Ovary (tissue), 10 donors: ENCODE data around the gene LSMEM2. TPM values are rescaled to one million over a fixed set of nuclear protein-coding genes. Genes with fewer than 3 reads are reported as not detected.

ENCODE experiments used
- DNase-seq, 5 donors: peaks; one replicate each; pipeline ENCODE4 v3.0.0-alpha.2; 2019 to 2020
- H3K27ac ChIP-seq, 2 donors: fragments of 200-600 bp; one replicate each; pipeline versions ENCODE4 v1.5.1 to v1.8.0; 2019 to 2022
- H3K27me3 ChIP-seq: fragments of 200-600 bp; one replicate; pipeline ENCODE4 v1.8.0; 2022
- H3K36me3 ChIP-seq: fragments of 200-600 bp; sonication (generic); one replicate; pipeline ENCODE4 v1.5.1; 2019
- H3K4me1 ChIP-seq: one replicate; pipeline ENCODE4 v1.8.1; 2013; ENCODE audit warnings: mild to moderate bottlenecking, moderate library complexity; ENCODE audit not compliant: insufficient read depth
- H3K4me3 ChIP-seq: fragments of 200-600 bp; sonication (generic); one replicate; pipeline ENCODE4 v1.5.1; 2017
- H3K9me3 ChIP-seq, 2 donors: fragments of 200-600 bp in 1 of 2; sonication (generic) in 1 of 2; one replicate each; pipeline versions ENCODE4 v1.5.1 to v1.8.1; 2013 to 2019; ENCODE audit warnings: mild to moderate bottlenecking in 1 of 2, moderate library complexity in 1 of 2
- CTCF ChIP-seq, 3 donors: fragments of 450-650 bp in 2 of 3; fragments of 200-600 bp in 1 of 3; IDR thresholded peaks; one replicate each; pipeline versions ENCODE4 v1.5.1 to v1.8.0; 2016 to 2022; ENCODE audit warnings: antibody characterized with exemption in 3 of 3, mild to moderate bottlenecking in 1 of 3
- EP300 ChIP-seq: sonication (generic); formaldehyde crosslinking; IDR thresholded peaks from one replicate; pipeline ENCODE4 v1.6.1; 2017; ENCODE audit warnings: antibody characterized with exemption
- POLR2A ChIP-seq: fragments of 450-650 bp; IDR thresholded peaks from one replicate; pipeline ENCODE4 v1.6.1; 2017; ENCODE audit warnings: antibody characterized with exemption, mild to moderate bottlenecking, moderate library complexity
- WGBS, 3 donors: extraction: QIAGEN DNeasy Blood & Tissue Kit in 1 of 3; methylation state at CpG; one replicate each; pipeline versions ENCODE4 v1.1.5 to v1.1.7; 2013 to 2017; 5-methylcytosine and 5-hydroxymethylcytosine counted together
- intact Hi-C, 4 donors: fragments of 100-400 bp; cut with DNase I; formaldehyde crosslinking; loops; one replicate each; pipeline versions ENCODE4 v1.11.0 to v1.15.1; 2022 to 2023
- long read RNA-seq, 3 donors: library from polyadenylated mRNA in 2 of 3; unstranded in 2 of 3; transcript quantifications; one replicate each; pipeline ENCODE4 v2.0.0 and lab custom pipeline, GENCODE V29; 2021 to 2026
- polyA plus RNA-seq, 2 donors: library from polyadenylated mRNA; stranded (reverse); fragments of 200-250 nt in 1 of 2; fragments of 350-450 nt in 1 of 2; fragmentation: Illumina TruSeq in 1 of 2; extraction: RNeasy Lipid Tissue Mini Kit (QIAGEN cat#74804) in 1 of 2; gene quantifications; one replicate each; pipeline ENCODE4 v1.2.3, GENCODE V29; 2013 to 2014
- total RNA-seq, 7 donors: library from RNA; depleted of rRNA in 2 of 7; stranded (reverse); fragments of >200 nt in 2 of 7; fragmentation: NEBNext Ultra II Directional in 3 of 7; extraction: Animal tissue kit (Norgen Biotek cat#: 25700) in 3 of 7; gene quantifications; one replicate each; pipeline versions ENCODE4 v1.1.0 to v1.2.4, GENCODE V29; 2016 to 2023
- donor health status: DM: no; HTN: no; CAD: no; lungs with moderate emphysema.
- donor health status: DM: no; HTN: no; CAD: no.
- donor health status: Bipolar disorder and iron deficiency.
- donor health status: DM: yes; HTN: yes; CAD: no.
- donor health status: DM: no; HTN: no; CAD: no.
- donor health status: DM: yes; HTN: yes; CAD: no.

The LSMEM2 gene
- 1 to 10 TPM in 2 of 7 donors, under 1 TPM in 3, not detected in 2; 0.42 to 1.4 (median 0.76) TPM for total RNA-seq
- polyA plus RNA-seq: 1 to 10 TPM in 1 of 2 donors, under 1 TPM in 1; 0.60 to 1.0 TPM
- long read RNA-seq, donor 1, partial matches to known transcripts: 0 of 1 reads
- long read RNA-seq, donor 1, other reads (novel, unspliced or antisense): 1 of 1 reads
- long read RNA-seq, donor 2, partial matches to known transcripts: 7 of 15 reads
- long read RNA-seq, donor 2, other reads (novel, unspliced or antisense): 8 of 15 reads
- long read RNA-seq, donor 3, partial matches to known transcripts: 0 of 1 reads
- long read RNA-seq, donor 3, other reads (novel, unspliced or antisense): 1 of 1 reads

- H3K4me3 ChIP-seq: no peak within 1 kb of the TSS
- WGBS, 3 donors: 35 to 55% (median 51%) methylated on average over 2 of the region's 2 CpGs
- H3K27ac ChIP-seq: no peak within 1 kb of the TSS
- no peaks in the 10 kb centered on the region for H3K27me3 ChIP-seq
- intact Hi-C loops: loop anchor here in 2 of 4 donors (10.0 kb wide), 2 partner anchors 154 to 164 kb away; no protein-coding TSS in a partner anchor
- no peaks in the 10 kb centered on the region for H3K9me3 ChIP-seq
- H3K36me3 ChIP-seq: no peaks in the 10 kb centered on the region
- peak in 2 of 5 donors; percentile 21 to 28 for DNase-seq
- no peak for TF ChIP-seq POLR2A
- no peak for TF ChIP-seq EP300
- TF ChIP-seq CTCF (IDR thresholded peaks at IDR 0.05): no peak
- H3K4me1 ChIP-seq: no peaks in the 10 kb centered on the region
Observed at GRCh38 chr3:50278880-50279224, at the start of gene LSMEM2. Gene LSMEM2 (plus strand): TSS chr3:50279087. CDS start chr3:50279114, 27 bp downstream.

DNA sequence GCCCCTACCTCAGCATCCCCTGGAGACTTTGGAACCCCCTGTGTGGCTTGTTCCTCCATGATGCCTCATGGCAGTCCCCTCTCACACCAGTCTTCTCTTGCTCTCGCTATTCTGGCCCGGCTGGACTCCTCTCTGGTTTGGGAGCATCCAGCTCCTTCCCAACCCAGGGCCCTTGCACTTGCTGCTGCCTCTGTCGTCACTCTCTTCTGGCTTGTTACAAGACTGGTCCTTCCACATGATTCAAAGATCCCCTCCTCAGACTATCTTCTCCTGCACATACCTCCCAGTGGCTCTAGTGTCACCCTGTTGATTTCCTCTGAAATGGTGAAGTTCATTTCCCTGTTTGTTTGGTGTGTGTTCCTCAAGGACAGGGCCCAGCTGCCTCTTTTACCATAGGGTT lies 49.4 kb upstream of the LSMEM2 start:
- TF ChIP-seq EP300 (no peak), POLR2A (no peak), CTCF (IDR thresholded peaks at IDR 0.05) (no peak)
- Histone ChIP-seq H3K36me3 (no peaks in the 10 kb centered on the region), H3K9me3 (no peaks in the 10 kb centered on the region), H3K4me3 (no peak overlapping the region), H3K27ac (no peak overlapping the region), H3K4me1 (peaks cover 8% of the 10 kb centered on the region), H3K27me3 (no peaks in the 10 kb centered on the region)
- DNase-seq: no peak
- 91 to 95% (median 94%) methylated on average over 3 of the region's 3 CpGs for WGBS, 3 donors
- intact Hi-C loops: loop anchor here in 2 of 4 donors (5.0 kb wide), 1 partner anchor 43 kb away; no protein-coding TSS in a partner anchor

GRCh38 chr3:50230104-50230793 lies 48.6 kb upstream of the LSMEM2 start:
- Histone ChIP-seq H3K36me3 (no peaks in the 10 kb centered on the region), H3K4me3 (no peak overlapping the region), H3K27ac (no peak overlapping the region), H3K4me1 (peaks cover 10% of the 10 kb centered on the region), H3K9me3 (no peaks in the 10 kb centered on the region), H3K27me3 (no peaks in the 10 kb centered on the region)
- intact Hi-C loops: no loop called here
- 86 to 92% (median 87%) methylated on average over 8 of the region's 8 CpGs for WGBS, 3 donors
- DNase-seq: no peak
- TF ChIP-seq POLR2A (no peak), CTCF (IDR thresholded peaks at IDR 0.05) (no peak), EP300 (no peak)

DNA sequence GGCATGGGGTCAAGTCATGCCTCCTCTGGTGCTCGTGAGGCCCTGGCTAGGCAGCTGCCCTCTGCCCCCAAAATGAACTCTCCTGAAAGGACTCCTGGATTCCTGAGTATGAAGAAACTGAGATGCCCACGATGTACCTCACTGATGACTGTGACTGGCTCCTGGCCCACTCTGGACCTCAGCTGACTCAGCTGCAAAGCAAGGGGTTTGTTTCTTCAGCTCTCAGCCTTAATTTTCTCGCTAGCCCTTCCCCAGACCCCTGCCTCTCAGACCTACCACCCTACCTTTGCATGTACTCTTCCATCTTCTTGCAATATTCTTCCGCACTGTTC lies 48.1 kb upstream of the LSMEM2 start:
- peaks cover 10% of the 10 kb centered on the region for H3K4me1 ChIP-seq
- intact Hi-C loops: no loop called here
- no peak overlapping the region for H3K4me3 ChIP-seq
- no peak overlapping the region for H3K27ac ChIP-seq
- TF ChIP-seq CTCF (IDR thresholded peaks at IDR 0.05) (no peak), EP300 (no peak), POLR2A (no peak)
- no peaks in the 10 kb centered on the region for H3K36me3 ChIP-seq
- no peaks in the 10 kb centered on the region for H3K9me3 ChIP-seq
- WGBS, 3 donors: 82 to 85% (median 83%) methylated on average over 4 of the region's 4 CpGs
- H3K27me3 ChIP-seq: no peaks in the 10 kb centered on the region
- no peak for DNase-seq
